Endodermal cell (in vitro differentiated cells): ENCODE results near the gene PLA2G4A. TPM values are rescaled to one million over a fixed set of nuclear protein-coding genes. Genes with fewer than 3 reads are reported as not detected.

Experiments
- DNase-seq: peaks from one replicate; pipeline ENCODE4 v3.0.0-alpha.2; 2017
- H3K27ac ChIP-seq: 2 replicates; pipeline ENCODE4 v1.5.1; 2013; ENCODE audit warnings: mild to moderate bottlenecking, low read depth, low read length, moderate library complexity
- H3K27me3 ChIP-seq: 2 replicates; pipeline ENCODE4 v1.6.1; 2013; ENCODE audit warnings: mild to moderate bottlenecking, low read length, moderate library complexity; ENCODE audit not compliant: insufficient read depth, control insufficient read depth, poor library complexity, severe bottlenecking
- H3K36me3 ChIP-seq: 2 replicates; pipeline ENCODE4 v1.7.0; 2013; ENCODE audit warnings: mild to moderate bottlenecking, low read length, moderate library complexity; ENCODE audit not compliant: control insufficient read depth, insufficient read depth
- H3K4me1 ChIP-seq: one replicate; pipeline ENCODE4 v1.7.0; 2013; ENCODE audit warnings: low read length; ENCODE audit not compliant: control insufficient read depth, insufficient read depth
- H3K4me3 ChIP-seq: 2 replicates; pipeline ENCODE4 v1.5.1; 2013; ENCODE audit warnings: mild to moderate bottlenecking, low read length, moderate library complexity
- H3K9ac ChIP-seq: 2 replicates; pipeline ENCODE4 v1.6.1; 2013; ENCODE audit warnings: mild to moderate bottlenecking, low read length, moderate library complexity; ENCODE audit not compliant: poor library complexity, severe bottlenecking; ENCODE audit errors: extremely low read depth
- H3K9me3 ChIP-seq: 2 replicates; pipeline ENCODE4 v1.6.1; 2013; ENCODE audit warnings: mild to moderate bottlenecking, low read length, moderate library complexity; ENCODE audit not compliant: control insufficient read depth
- H3K27ac Mint-ChIP-seq: 2 replicates; pipeline ENCODE4 v1.8.0; 2020; ENCODE audit warnings: mixed read lengths
- H3K27me3 Mint-ChIP-seq: 2 replicates; pipeline ENCODE4 v1.8.0; 2021; ENCODE audit warnings: mild to moderate bottlenecking, mixed read lengths; ENCODE audit not compliant: insufficient read depth
- H3K36me3 Mint-ChIP-seq: 2 replicates; pipeline ENCODE4 v1.8.0; 2020; ENCODE audit warnings: low read depth, mixed read lengths
- H3K4me1 Mint-ChIP-seq: 2 replicates; pipeline ENCODE4 v1.8.0; 2020; ENCODE audit warnings: mixed read lengths
- H3K4me3 Mint-ChIP-seq: 2 replicates; pipeline ENCODE4 v1.8.0; 2020; ENCODE audit warnings: mild to moderate bottlenecking, moderate library complexity, mixed read lengths
- H3K9me3 Mint-ChIP-seq: 2 replicates; pipeline ENCODE4 v1.8.0; 2020; ENCODE audit warnings: mild to moderate bottlenecking, mixed read lengths
- CTCF ChIP-seq: fragments of 200-600 bp; sonication (generic); conservative IDR thresholded peaks from 2 replicates; pipeline ENCODE4 v1.5.0; 2021; ENCODE audit warnings: antibody characterized with exemption, mild to moderate bottlenecking
- WGBS, 2 experiments: methylation state at CpG; one replicate each; pipeline versions ENCODE4 v1.1.5 to v1.1.7; 2013; ENCODE audit warnings: missing lambda C conversion rate in 2 of 2, mixed read lengths in 1 of 2; ENCODE audit not compliant: insufficient coverage in 1 of 2, insufficient read length in 1 of 2; 5-methylcytosine and 5-hydroxymethylcytosine counted together
- total RNA-seq, 2 donors: library from RNA; stranded (reverse); fragmentation: NEBNext Ultra II Directional in 1 of 2; extraction: Animal tissue kit (Norgen Biotek cat#: 25700) in 1 of 2; gene quantifications; 2 replicates in 1 of 2; 3 replicates in 1 of 2; pipeline ENCODE4 v1.2.1, GENCODE V29; 2021

Gene PLA2G4A
- total RNA-seq, 2 donors from 2014 or later, result 0.35 to 1.2 TPM

DNA sequence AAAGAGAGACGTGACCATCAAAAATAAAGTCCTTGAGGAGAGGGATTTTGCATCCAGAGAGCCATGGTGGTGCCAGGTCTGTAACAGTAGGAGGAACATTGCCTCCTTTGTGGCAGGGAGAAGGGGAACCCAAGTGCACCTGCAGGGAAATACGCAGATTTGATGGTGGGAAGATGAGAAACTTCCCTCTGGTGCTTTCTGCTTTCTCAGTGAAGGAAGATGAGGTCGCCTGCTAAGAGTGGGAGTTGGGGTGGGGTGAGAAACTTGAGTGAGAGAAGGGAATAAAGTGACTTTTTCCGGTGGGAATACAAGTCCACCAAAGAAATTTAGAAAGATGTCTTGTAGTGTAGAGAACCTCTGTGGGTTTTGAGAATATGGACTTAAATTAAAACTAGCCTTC is 9.1 kb downstream of the PLA2G4A start:
- no peak for TF ChIP-seq CTCF
- no peak overlapping the region for H3K27ac ChIP-seq
- H3K27me3 Mint-ChIP-seq, result no peaks in the 10 kb centered on the region

DNA sequence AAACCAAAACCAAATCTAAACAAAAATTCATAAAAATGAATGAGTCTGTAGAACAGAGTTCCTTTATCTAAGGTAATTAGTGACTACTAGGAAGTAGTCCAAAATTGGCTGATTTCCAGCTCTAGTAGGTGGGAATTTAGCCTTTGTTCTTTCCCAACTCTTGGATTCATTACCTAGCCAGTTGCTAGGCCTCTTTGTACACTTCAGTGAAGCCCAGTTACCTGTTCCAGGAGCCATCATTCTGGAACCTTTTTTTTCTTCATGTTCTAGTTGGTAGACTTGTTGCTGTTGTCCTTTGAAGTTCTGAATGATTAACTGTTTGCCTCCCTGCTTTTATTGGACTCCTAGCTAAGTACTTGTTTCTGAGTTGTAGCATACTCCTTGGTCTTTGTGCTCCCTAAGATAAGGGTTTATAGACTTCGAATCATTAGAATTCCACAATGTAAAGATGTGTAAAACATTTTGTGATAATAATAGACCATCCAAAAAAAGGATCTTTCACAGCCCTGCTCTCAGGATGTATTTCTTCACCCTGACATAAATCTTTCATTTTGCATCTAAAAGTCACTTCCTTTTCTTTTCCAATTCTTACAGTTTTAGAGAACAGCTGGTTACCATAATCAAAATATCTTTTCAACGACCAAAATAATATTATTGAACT is 9.8 kb downstream of the PLA2G4A start:
- H3K9ac ChIP-seq, result no peak overlapping the region
- Mint-ChIP-seq H3K4me3 (no peak overlapping the region), H3K36me3 (no peaks in the 10 kb centered on the region), H3K27me3 (no peaks in the 10 kb centered on the region), H3K27ac (no peak overlapping the region), H3K4me1 (no peaks in the 10 kb centered on the region), H3K9me3 (no peaks in the 10 kb centered on the region)
- 93 to 100% methylated on average over 1 to 2 of the region's 2 CpGs for WGBS, 2 experiments
- H3K4me3 ChIP-seq, result no peak overlapping the region
- H3K36me3 ChIP-seq, result no peaks in the 10 kb centered on the region
- no peaks in the 10 kb centered on the region for H3K9me3 ChIP-seq
- TF ChIP-seq CTCF, result no peak
- no peaks in the 10 kb centered on the region for H3K4me1 ChIP-seq
- H3K27me3 ChIP-seq, result no peaks in the 10 kb centered on the region
- no peak for DNase-seq
- no peak overlapping the region for H3K27ac ChIP-seq

More for the DNA sequence above, 9.1 kb downstream of the PLA2G4A start:
- H3K4me3 Mint-ChIP-seq, result no peak overlapping the region
- Histone ChIP-seq H3K27me3 (no peaks in the 10 kb centered on the region), H3K9me3 (no peaks in the 10 kb centered on the region), H3K9ac (no peak overlapping the region), H3K36me3 (no peaks in the 10 kb centered on the region), H3K4me3 (no peak overlapping the region), H3K4me1 (no peaks in the 10 kb centered on the region)
- H3K4me1 Mint-ChIP-seq, result no peaks in the 10 kb centered on the region
- 88 to 90% methylated on average over 3 to 4 of the region's 4 CpGs for WGBS, 2 experiments
- DNase-seq, result no peak
- H3K27ac Mint-ChIP-seq, result no peak overlapping the region
- no peaks in the 10 kb centered on the region for H3K36me3 Mint-ChIP-seq
- H3K9me3 Mint-ChIP-seq, result no peaks in the 10 kb centered on the region

- Mint-ChIP-seq H3K27ac (no peak overlapping the region), H3K4me1 (no peaks in the 10 kb centered on the region), H3K4me3 (no peak overlapping the region), H3K36me3 (no peaks in the 10 kb centered on the region), H3K27me3 (no peaks in the 10 kb centered on the region), H3K9me3 (no peaks in the 10 kb centered on the region)
- Histone ChIP-seq H3K27ac (no peak overlapping the region), H3K4me3 (no peak overlapping the region), H3K27me3 (no peaks in the 10 kb centered on the region), H3K4me1 (no peaks in the 10 kb centered on the region), H3K9me3 (no peaks in the 10 kb centered on the region), H3K9ac (no peak overlapping the region), H3K36me3 (no peaks in the 10 kb centered on the region)
- no peak for TF ChIP-seq CTCF
- DNase-seq, result no peak
- 94% methylated on average over 2 of the region's 2 CpGs; no CpG with 5 or more reads in 1 of the 2 experiments for WGBS, 2 experiments
These were observed 10.3 kb downstream of the PLA2G4A start for GRCh38 chr1:186839041-186839400.
